ENCODE results near the gene UBAP1L. TPM values are rescaled to one million over a fixed set of nuclear protein-coding genes. Genes with fewer than 3 reads are reported as not detected.
A peak's percentile ranks its signal among the peaks of the same experiment; 100 is the strongest.

The UBAP1L gene
- total RNA-seq, 1 donor from 2014 or later = 4.9 TPM

DNA sequence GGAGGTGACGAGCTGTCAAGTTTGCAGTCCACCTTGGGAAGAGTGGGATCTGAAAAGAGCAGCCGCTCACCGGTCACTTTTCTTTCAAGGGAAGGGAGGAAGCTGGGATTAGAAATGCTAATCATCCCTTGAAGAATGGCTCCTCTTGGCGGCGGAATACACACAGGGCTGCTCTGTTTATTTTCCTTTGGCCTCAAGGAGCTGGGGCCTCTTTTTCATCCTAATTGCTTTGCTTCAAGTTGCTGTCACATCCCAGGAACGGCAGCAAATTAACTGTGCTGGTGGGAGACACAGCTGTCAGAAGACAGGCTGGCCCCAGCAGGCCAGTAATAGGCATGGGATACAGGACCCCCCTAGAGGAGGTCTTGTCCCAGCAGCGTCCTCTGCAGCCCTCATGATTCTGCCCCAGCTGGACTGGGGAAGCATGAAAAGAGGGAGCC, 31.7 kb downstream of the UBAP1L start:
- peaks cover 72% of the 10 kb centered on the region for H3K4me1 ChIP-seq
- peak; percentile 1 for ATAC-seq
- no peaks in the 10 kb centered on the region for H3K36me3 ChIP-seq
- no peak overlapping the region for H3K4me3 ChIP-seq
- intact Hi-C loops (cut with DNase I) = no loop called here
- no peaks in the 10 kb centered on the region for H3K27me3 ChIP-seq
- DNase-seq = peak; percentile 51
- TF ChIP-seq CTCF (IDR thresholded peaks at IDR 0.05) = peak; percentile 34
- no peaks in the 10 kb centered on the region for H3K9me3 ChIP-seq
- H3K27ac ChIP-seq = peak overlapping the region; percentile 4

GRCh38 chr15:65082303-65082953, 32.6 kb downstream of the UBAP1L start:
- ATAC-seq (peak; percentile 34), DNase-seq (peak; percentile 67)
- H3K36me3 ChIP-seq = no peaks in the 10 kb centered on the region
- H3K9me3 ChIP-seq = no peaks in the 10 kb centered on the region
- H3K27me3 ChIP-seq = no peaks in the 10 kb centered on the region
- TF ChIP-seq CTCF (IDR thresholded peaks at IDR 0.05) = no peak
- peak overlapping the region; percentile 65 for H3K27ac ChIP-seq
- intact Hi-C loops (cut with DNase I) = no loop called here
- H3K4me1 ChIP-seq = peaks cover 64% of the 10 kb centered on the region
- no peak overlapping the region for H3K4me3 ChIP-seq

GRCh38 chr15:65081758-65082157, 33.2 kb downstream of the UBAP1L start:
- TF ChIP-seq CTCF (IDR thresholded peaks at IDR 0.05) = no peak
- H3K4me3 ChIP-seq = no peak overlapping the region
- H3K27me3 ChIP-seq = no peaks in the 10 kb centered on the region
- DNase-seq (no peak), ATAC-seq (no peak)
- H3K4me1 ChIP-seq = peaks cover 59% of the 10 kb centered on the region
- peak overlapping the region; percentile 44 for H3K27ac ChIP-seq
- no peaks in the 10 kb centered on the region for H3K36me3 ChIP-seq
- intact Hi-C loops (cut with DNase I) = no loop called here
- H3K9me3 ChIP-seq = no peaks in the 10 kb centered on the region

- Histone ChIP-seq H3K27me3 (no peaks in the 10 kb centered on the region), H3K4me3 (no peak overlapping the region), H3K27ac (peak overlapping the region; percentile 44), H3K9me3 (no peaks in the 10 kb centered on the region), H3K36me3 (no peaks in the 10 kb centered on the region), H3K4me1 (peaks cover 55% of the 10 kb centered on the region)
- DNase-seq (no peak), ATAC-seq (peak; percentile 55)
- intact Hi-C loops (cut with DNase I) = no loop called here
- TF ChIP-seq CTCF (IDR thresholded peaks at IDR 0.05) = no peak
Measured at GRCh38 chr15:65081270-65081669, 33.7 kb downstream of the UBAP1L start.

- no peaks in the 10 kb centered on the region for H3K27me3 ChIP-seq
- DNase-seq = no peak
Measured at GRCh38 chr15:65079580-65079979, 35.4 kb downstream of the UBAP1L start.

More at GRCh38 chr15:65079580-65079979, 35.4 kb downstream of the UBAP1L start:
- Histone ChIP-seq H3K4me1 (peaks cover 38% of the 10 kb centered on the region), H3K27ac (no peak overlapping the region), H3K9me3 (no peaks in the 10 kb centered on the region), H3K36me3 (no peaks in the 10 kb centered on the region), H3K4me3 (no peak overlapping the region)
- intact Hi-C loops (cut with DNase I) = no loop called here
- ATAC-seq = no peak
- TF ChIP-seq CTCF (IDR thresholded peaks at IDR 0.05) = no peak

All from upper lobe of right lung (tissue), 1 donor.